Hepatocyte (in vitro differentiated cells): ENCODE results near the gene EEIG1.

Experiments
- EZH2 ChIP-seq: fragments of 200-600 bp; sonication (generic); IDR thresholded peaks from 2 replicates; pipeline ENCODE4 v1.6.1; 2016; ENCODE audit warnings: antibody characterized with exemption, mild to moderate bottlenecking, borderline replicate concordance
- EZH2phosphoT487 ChIP-seq: fragments of 200-600 bp; sonication (generic); IDR thresholded peaks from one replicate; pipeline ENCODE4 v1.6.1; 2018; ENCODE audit warnings: antibody characterized with exemption, mild to moderate bottlenecking, low read depth, moderate library complexity; ENCODE audit not compliant: unreplicated experiment, severe bottlenecking
- TF ChIP-seq, protein P1 (sequence below): fragments of 200-600 bp; sonication (generic); IDR thresholded peaks from 2 replicates; pipeline ENCODE4 v1.5.1; 2016; ENCODE audit warnings: antibody characterized with exemption, mild to moderate bottlenecking; ENCODE audit not compliant: poor library complexity

DNA sequence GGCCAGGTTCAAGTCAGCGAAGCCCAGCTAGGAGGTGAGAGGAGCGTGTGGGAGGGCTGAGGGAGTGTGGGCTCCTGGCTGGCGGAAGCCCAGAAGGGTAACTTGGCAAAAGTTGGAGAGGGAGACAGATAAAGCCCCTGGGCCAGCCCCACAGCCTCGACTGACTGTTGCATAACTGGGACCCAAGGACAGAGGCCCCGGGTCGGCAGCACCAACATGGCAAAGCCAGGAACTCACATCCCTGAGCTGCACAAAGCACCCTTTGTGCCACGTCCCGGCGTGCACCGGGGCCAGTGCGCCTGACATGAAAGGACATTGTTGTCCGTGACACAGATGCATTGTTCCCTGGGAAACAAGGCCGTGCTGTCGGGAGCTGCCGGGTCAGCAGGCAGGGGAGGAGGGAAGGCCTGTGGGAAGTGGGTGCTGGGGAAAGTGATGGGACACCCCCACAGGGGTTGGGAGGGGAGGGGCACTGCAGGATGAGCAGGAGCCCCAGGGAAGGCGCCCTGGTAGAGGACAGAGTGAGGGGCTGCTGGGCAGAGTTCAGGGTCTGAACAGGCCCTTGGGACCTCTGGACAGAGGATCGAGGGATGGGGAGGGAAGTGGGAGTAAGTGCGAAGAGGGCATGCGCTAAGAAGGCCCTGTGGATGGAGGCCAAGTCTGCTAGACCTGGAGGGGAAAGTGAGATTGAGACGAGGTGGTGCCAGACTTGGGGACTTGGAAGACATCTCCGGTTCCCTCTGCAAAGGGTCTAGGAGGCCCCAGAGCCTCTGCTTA, 30.1 kb downstream of the EEIG1 start:
- no peak for TF ChIP-seq EZH2
- TF ChIP-seq, protein P1, sequence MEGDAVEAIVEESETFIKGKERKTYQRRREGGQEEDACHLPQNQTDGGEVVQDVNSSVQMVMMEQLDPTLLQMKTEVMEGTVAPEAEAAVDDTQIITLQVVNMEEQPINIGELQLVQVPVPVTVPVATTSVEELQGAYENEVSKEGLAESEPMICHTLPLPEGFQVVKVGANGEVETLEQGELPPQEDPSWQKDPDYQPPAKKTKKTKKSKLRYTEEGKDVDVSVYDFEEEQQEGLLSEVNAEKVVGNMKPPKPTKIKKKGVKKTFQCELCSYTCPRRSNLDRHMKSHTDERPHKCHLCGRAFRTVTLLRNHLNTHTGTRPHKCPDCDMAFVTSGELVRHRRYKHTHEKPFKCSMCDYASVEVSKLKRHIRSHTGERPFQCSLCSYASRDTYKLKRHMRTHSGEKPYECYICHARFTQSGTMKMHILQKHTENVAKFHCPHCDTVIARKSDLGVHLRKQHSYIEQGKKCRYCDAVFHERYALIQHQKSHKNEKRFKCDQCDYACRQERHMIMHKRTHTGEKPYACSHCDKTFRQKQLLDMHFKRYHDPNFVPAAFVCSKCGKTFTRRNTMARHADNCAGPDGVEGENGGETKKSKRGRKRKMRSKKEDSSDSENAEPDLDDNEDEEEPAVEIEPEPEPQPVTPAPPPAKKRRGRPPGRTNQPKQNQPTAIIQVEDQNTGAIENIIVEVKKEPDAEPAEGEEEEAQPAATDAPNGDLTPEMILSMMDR = no peak
- TF ChIP-seq EZH2phosphoT487 = no peak
